Small intestine (tissue), 16 donors: Measurements from ENCODE around the gene CCDC167. TPM values are rescaled to one million over a fixed set of nuclear protein-coding genes. Genes with fewer than 3 reads are reported as not detected.

Experiments used
- DNase-seq, 2 donors: peaks; one replicate each; pipeline versions ENCODE4 v3.0.0 to v3.0.0-alpha.2; 2013
- FAIRE-seq: peaks from 2 replicates; lab custom pipeline; 2012; peaks lifted over from hg19 to GRCh38; lab: Jason Lieb, UNC
- H3K27ac ChIP-seq, 3 donors: one replicate each; pipeline ENCODE4 v1.5.1; 2013; ENCODE audit warnings: low read length in 2 of 3, mild to moderate bottlenecking in 2 of 3, control low read depth in 1 of 3, inconsistent platforms in 1 of 3, low read depth in 1 of 3, moderate library complexity in 1 of 3
- H3K27me3 ChIP-seq, 3 donors: one replicate each; pipeline ENCODE4 v1.6.1; 2013; ENCODE audit warnings: low read length in 3 of 3, inconsistent platforms in 1 of 3; ENCODE audit not compliant: control insufficient read depth in 3 of 3, insufficient read depth in 3 of 3
- H3K36me3 ChIP-seq, 3 donors: one replicate each; pipeline ENCODE4 v1.6.1; 2013; ENCODE audit warnings: low read length in 3 of 3, inconsistent platforms in 1 of 3, low read depth in 1 of 3, mild to moderate bottlenecking in 1 of 3, moderate library complexity in 1 of 3; ENCODE audit not compliant: control insufficient read depth in 3 of 3, insufficient read depth in 2 of 3
- H3K4me1 ChIP-seq, 3 donors: one replicate each; pipeline ENCODE4 v1.6.1; 2013; ENCODE audit warnings: low read length in 2 of 3, inconsistent platforms in 1 of 3, low read depth in 1 of 3, mild to moderate bottlenecking in 1 of 3, moderate library complexity in 1 of 3; ENCODE audit not compliant: control insufficient read depth in 3 of 3, insufficient read depth in 2 of 3
- H3K4me3 ChIP-seq, 3 donors: one replicate each; pipeline ENCODE4 v1.5.1; 2013; ENCODE audit warnings: low read length in 3 of 3, control low read depth in 1 of 3, inconsistent platforms in 1 of 3, low read depth in 1 of 3, mild to moderate bottlenecking in 1 of 3, moderate library complexity in 1 of 3
- H3K9me3 ChIP-seq, 2 donors: one replicate each; pipeline ENCODE4 v1.6.1; 2013; ENCODE audit warnings: low read depth in 1 of 2, low read length in 1 of 2; ENCODE audit not compliant: control insufficient read depth in 2 of 2, insufficient read depth in 1 of 2
- WGBS, 3 donors: extraction: QIAGEN DNeasy Blood & Tissue Kit; methylation state at CpG; one replicate each; pipeline ENCODE4 v1.1.7; 2013; 5-methylcytosine and 5-hydroxymethylcytosine counted together
- long read RNA-seq, 10 donors: transcript quantifications; one replicate each; lab custom pipeline, GENCODE V29; 2026
- polyA plus RNA-seq, 4 donors: library from polyadenylated mRNA; stranded (reverse) in 3 of 4; unstranded in 1 of 4; fragments of 200-250 nt in 3 of 4; fragments of 120-200 nt in 1 of 4; gene quantifications; one replicate each; pipeline versions ENCODE4 v1.2.1 to v1.2.3, GENCODE V29; 2013
- donor health status: healthy with polysubstance abuse.
- donor health status: control.
- donor health status: control.
- donor health status: Bipolar disorder and iron deficiency.
- donor health status: healthy.

The CCDC167 gene
- polyA plus RNA-seq, result 10 to 100 TPM; 14.2 to 54.3 (median 25.4) TPM
- long read RNA-seq, donor 1, transcript CCDC167-201 (4 exons, 619 nt), result major isoform, 36 of 48 reads
- long read RNA-seq, donor 1, partial matches to known transcripts, result 7 of 48 reads
- long read RNA-seq, donor 1, other reads (novel, unspliced or antisense), result 5 of 48 reads
- long read RNA-seq, donor 2, partial matches to known transcripts, result 6 of 9 reads
- long read RNA-seq, donor 2, other reads (novel, unspliced or antisense), result 0 of 9 reads
- long read RNA-seq, donor 3, transcript CCDC167-201 (4 exons, 619 nt), result major isoform, 12 of 12 reads
- long read RNA-seq, donor 3, partial matches to known transcripts, result 0 of 12 reads
- long read RNA-seq, donor 3, other reads (novel, unspliced or antisense), result 0 of 12 reads
- long read RNA-seq, donor 4, result 0 reads
- long read RNA-seq, donor 5, partial matches to known transcripts, result 0 of 3 reads
- long read RNA-seq, donor 5, other reads (novel, unspliced or antisense), result 0 of 3 reads
- long read RNA-seq, donor 6, transcript CCDC167-201 (4 exons, 619 nt), result major isoform, 9 of 17 reads
- long read RNA-seq, donor 6, partial matches to known transcripts, result 8 of 17 reads
- long read RNA-seq, donor 6, other reads (novel, unspliced or antisense), result 0 of 17 reads
- long read RNA-seq, donor 7, transcript CCDC167-201 (4 exons, 619 nt), result major isoform, 36 of 41 reads
- long read RNA-seq, donor 7, partial matches to known transcripts, result 5 of 41 reads
- long read RNA-seq, donor 7, other reads (novel, unspliced or antisense), result 0 of 41 reads
- long read RNA-seq, donor 8, partial matches to known transcripts, result 0 of 3 reads
- long read RNA-seq, donor 8, other reads (novel, unspliced or antisense), result 0 of 3 reads
- long read RNA-seq, donor 9, partial matches to known transcripts, result 0 of 2 reads
- long read RNA-seq, donor 9, other reads (novel, unspliced or antisense), result 0 of 2 reads
- long read RNA-seq, donor 10, transcript CCDC167-201 (4 exons, 619 nt), result major isoform, 27 of 27 reads
- long read RNA-seq, donor 10, partial matches to known transcripts, result 0 of 27 reads
- long read RNA-seq, donor 10, other reads (novel, unspliced or antisense), result 0 of 27 reads

GRCh38 chr6:37499433-37500293, at the start of gene CCDC167:
CCDC167 (minus strand) TSS chr6:37499893; CDS start chr6:37499863, 30 bp downstream.
- H3K27me3 ChIP-seq, result no peaks in the 10 kb centered on the region
- no peaks in the 10 kb centered on the region for H3K36me3 ChIP-seq
- peak within 1 kb of the TSS; percentile 71 to 75 (median 72) for H3K4me3 ChIP-seq
- peak; percentile 95 to 96 for DNase-seq
- FAIRE-seq, result no peak
- H3K4me1 ChIP-seq, result peaks cover 0 to 4% (median 0%) of the 10 kb centered on the region in 3 donors
- no peaks in the 10 kb centered on the region for H3K9me3 ChIP-seq
- H3K27ac ChIP-seq, result peak within 1 kb of the TSS in 1 of 3 donors; percentile 36
- 1 to 3% (median 2%) methylated on average over 38 of the region's 38 CpGs for WGBS, 3 donors

DNA sequence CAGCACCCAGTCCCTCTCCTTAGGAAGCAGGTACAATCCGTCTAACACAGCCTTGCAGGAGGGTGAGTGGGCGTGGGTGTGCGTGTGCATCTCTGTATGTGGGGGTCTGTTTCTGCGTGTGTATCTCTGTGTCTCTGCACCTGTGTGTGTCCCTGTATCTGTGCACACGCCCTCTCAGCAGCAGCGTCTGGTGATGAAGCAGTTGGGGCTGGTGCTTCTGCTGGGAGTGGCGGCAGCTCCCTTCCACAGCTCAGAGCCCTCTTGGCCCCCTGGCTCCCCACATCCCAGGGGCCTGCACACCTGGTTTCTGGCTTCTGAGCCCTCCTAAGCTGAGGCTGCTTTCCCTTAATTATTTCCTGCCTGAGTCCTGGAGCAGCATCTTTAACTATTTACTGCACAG, 49.5 kb upstream of the CCDC167 start:
- no peaks in the 10 kb centered on the region for H3K9me3 ChIP-seq
- H3K27ac ChIP-seq, result no peak overlapping the region
- peaks cover 0 to 7% (median 0%) of the 10 kb centered on the region in 3 donors for H3K27me3 ChIP-seq
- no peaks in the 10 kb centered on the region for H3K36me3 ChIP-seq
- FAIRE-seq, result no peak
- H3K4me3 ChIP-seq, result no peak overlapping the region
- no peak for DNase-seq
- 58 to 74% (median 61%) methylated on average over 7 of the region's 7 CpGs for WGBS, 3 donors
- H3K4me1 ChIP-seq, result no peaks in the 10 kb centered on the region

- WGBS, 3 donors, result 73 to 82% (median 78%) methylated on average over 8 of the region's 8 CpGs
- no peak for FAIRE-seq
- H3K36me3 ChIP-seq, result no peaks in the 10 kb centered on the region
Measured at GRCh38 chr6:37548067-37548674, 48.5 kb upstream of the CCDC167 start.

DNA sequence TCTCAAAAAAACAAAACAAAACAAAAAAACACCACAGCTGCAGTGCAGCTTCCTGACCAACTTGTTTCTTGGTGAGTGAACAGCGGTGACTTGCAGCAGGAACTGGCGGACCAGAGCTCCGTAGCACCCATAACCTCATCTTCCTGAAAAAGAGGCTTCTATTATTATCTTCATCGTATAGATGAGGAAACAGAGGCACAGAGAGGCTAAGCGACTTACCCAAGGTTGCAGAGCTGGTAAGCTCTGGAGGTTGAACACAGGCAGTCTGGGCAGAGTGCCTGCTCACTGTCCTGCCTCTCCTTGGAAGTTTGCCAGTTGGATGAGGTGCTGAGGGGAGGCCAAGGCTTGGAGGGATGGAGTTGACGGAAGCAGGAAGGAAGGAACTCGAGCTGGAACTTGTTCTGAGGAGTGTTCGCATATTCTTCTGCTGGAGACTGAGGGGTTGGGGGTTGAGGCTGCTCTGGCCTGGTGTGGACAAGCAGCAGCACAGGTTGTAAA, 47.9 kb upstream of the CCDC167 start:
- FAIRE-seq, result no peak
- Histone ChIP-seq H3K4me1 (no peaks in the 10 kb centered on the region), H3K9me3 (no peaks in the 10 kb centered on the region), H3K27ac (peak overlapping the region in 1 of 3 donors; percentile 55), H3K4me3 (no peak overlapping the region), H3K36me3 (no peaks in the 10 kb centered on the region), H3K27me3 (peaks cover 0 to 7% (median 0%) of the 10 kb centered on the region in 3 donors)
- WGBS, 3 donors, result 44 to 54% (median 47%) methylated on average over 8 of the region's 8 CpGs
- DNase-seq, result no peak

More at GRCh38 chr6:37548067-37548674, 48.5 kb upstream of the CCDC167 start:
- Histone ChIP-seq H3K27ac (peak overlapping the region in 1 of 3 donors; percentile 55), H3K27me3 (peaks cover 0 to 7% (median 0%) of the 10 kb centered on the region in 3 donors), H3K9me3 (no peaks in the 10 kb centered on the region), H3K4me1 (no peaks in the 10 kb centered on the region), H3K4me3 (no peak overlapping the region)
- DNase-seq, result no peak

GRCh38 chr6:37546141-37546871, 46.6 kb upstream of the CCDC167 start:
- no peak for DNase-seq
- Histone ChIP-seq H3K27ac (no peak overlapping the region), H3K36me3 (no peaks in the 10 kb centered on the region), H3K9me3 (no peaks in the 10 kb centered on the region), H3K27me3 (peaks cover 0 to 7% (median 0%) of the 10 kb centered on the region in 3 donors), H3K4me3 (no peak overlapping the region), H3K4me1 (no peaks in the 10 kb centered on the region)
- WGBS, 3 donors, result 63 to 76% (median 69%) methylated on average over 7 to 9 of the region's 9 CpGs
- no peak for FAIRE-seq

DNA sequence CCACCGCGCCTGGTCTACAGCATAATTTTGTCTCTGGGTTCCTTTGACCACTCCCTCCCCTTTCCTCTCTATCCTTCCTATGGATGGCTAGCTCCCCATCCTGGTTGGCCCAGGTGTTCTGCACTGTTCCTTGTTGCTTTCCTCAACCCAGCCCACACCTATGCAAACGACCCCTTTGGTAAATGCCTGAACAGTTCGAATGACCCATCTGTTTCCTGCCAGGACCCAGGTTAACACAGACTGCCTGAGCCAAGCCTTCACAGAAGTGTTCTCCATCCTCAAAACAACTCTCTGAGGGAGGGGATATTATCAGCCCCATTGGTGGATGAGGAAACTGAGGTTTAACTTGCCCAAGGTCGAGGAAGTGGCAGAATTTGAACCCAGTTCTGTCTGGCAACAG, 44.8 kb upstream of the CCDC167 start:
- Histone ChIP-seq H3K4me1 (no peaks in the 10 kb centered on the region), H3K27ac (no peak overlapping the region), H3K9me3 (no peaks in the 10 kb centered on the region), H3K27me3 (peaks cover 0 to 11% (median 0%) of the 10 kb centered on the region in 3 donors), H3K4me3 (no peak overlapping the region), H3K36me3 (no peaks in the 10 kb centered on the region)
- 66 to 73% (median 68%) methylated on average over 5 of the region's 5 CpGs for WGBS, 3 donors
- FAIRE-seq (no peak), DNase-seq (no peak)

- FAIRE-seq, result no peak
Measured at GRCh38 chr6:37543361-37543760, 43.7 kb upstream of the CCDC167 start.

More at GRCh38 chr6:37543361-37543760, 43.7 kb upstream of the CCDC167 start:
- Histone ChIP-seq H3K27me3 (peaks cover 0 to 11% (median 0%) of the 10 kb centered on the region in 3 donors), H3K9me3 (no peaks in the 10 kb centered on the region), H3K4me1 (peaks cover 0 to 5% (median 0%) of the 10 kb centered on the region in 3 donors), H3K4me3 (no peak overlapping the region), H3K36me3 (no peaks in the 10 kb centered on the region), H3K27ac (no peak overlapping the region)
- 76 to 94% (median 83%) methylated on average over 4 of the region's 4 CpGs for WGBS, 3 donors
- DNase-seq, result no peak
